ENCODE results near the gene DAB1. TPM values are rescaled to one million over a fixed set of nuclear protein-coding genes. Genes with fewer than 3 reads are reported as not detected.

DAB1 gene
- 0.14 TPM in 1 of 2 replicates, not detected in the other for total RNA-seq

DNA sequence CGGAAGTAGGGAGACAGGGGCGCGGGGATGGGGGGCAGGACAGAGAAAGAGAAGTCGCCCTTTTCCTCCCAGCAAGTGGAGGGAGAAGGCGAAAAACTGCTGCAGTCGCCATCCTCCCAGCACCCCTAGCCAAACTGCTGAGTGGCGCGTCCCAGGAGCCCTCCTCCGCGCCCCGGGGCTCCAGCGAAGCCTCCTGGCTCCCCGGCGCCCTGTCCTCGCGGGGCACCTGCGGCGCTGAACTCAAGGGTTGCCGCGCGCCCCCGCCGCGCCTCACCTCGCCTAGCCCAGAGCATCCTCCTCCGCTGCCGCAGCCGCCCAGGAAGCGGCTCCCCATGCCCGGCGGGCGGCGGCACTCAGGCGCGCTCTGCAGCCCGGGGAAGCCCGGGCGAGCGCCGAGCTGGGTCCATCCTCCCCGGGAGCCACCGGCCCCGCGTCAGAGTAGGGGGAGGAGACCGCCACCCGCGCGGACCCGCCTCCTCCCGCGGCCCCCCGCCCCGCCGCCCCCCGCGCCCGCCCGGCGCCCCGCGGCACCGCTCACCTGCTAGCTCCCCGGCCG, at the start of gene DAB1:
TSS of gene DAB1 (minus strand) at position 405 of the 556 bp plus-strand sequence. CDS start 133,030 bp downstream, outside the sequence.

DNA sequence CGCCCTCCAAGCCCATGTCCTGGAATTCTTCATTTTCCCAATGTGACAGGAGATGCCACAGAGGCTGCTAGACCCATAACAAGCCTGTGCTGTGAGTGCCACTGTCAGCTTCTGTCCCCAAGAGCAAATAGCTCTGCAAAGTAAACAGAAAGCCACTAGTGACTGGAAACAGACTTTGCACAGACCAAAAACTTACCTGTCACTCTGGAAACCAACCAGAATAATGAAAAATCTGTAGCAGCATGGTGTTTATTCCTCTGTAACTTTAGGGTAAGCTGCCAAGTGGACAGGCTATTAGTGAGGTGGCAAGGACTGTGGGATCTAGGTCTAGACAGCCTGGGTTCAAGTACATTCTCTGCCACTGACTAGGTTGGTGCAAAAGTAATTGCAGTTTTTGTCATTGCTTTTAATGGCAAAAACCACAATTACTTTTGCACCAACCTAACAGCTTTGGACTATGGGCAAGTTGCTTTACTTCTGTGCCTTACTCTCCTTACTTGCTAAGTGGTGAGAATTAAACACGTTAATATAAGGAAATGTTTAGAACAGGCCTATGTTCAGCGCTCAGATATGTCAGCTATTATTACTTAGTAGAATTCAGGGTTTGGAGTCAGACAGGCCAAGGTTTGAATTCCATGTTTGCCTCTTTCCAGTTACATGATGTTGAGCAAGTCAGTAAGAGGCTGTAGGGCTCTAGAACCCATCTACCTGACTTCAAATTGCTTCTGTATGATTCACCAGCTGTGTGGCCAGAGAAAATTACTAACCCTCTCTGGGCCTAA, 457.8 kb downstream of the DAB1 start, which contains the start of gene C8B:
TSS of gene C8B (minus strand) at position 100 of the 782 bp plus-strand sequence. CDS start at position 33, 67 bp downstream.

